Smooth muscle cell (in vitro differentiated cells): ENCODE measurements around the gene FAM53B. TPM values are rescaled to one million over a fixed set of nuclear protein-coding genes. Genes with fewer than 3 reads are reported as not detected.

Source experiments
- DNase-seq: peaks from one replicate; lab custom pipeline; 2025; ENCODE audit not compliant: unreplicated experiment; lab: John Stamatoyannopoulos, UW
- H2AFZ ChIP-seq: fragments of 200-600 bp; sonication (generic); 2 replicates; pipeline ENCODE4 v1.6.0; 2016; ENCODE audit warnings: antibody characterized with exemption, low read depth, mild to moderate bottlenecking
- H3F3A ChIP-seq: fragments of 200-600 bp; sonication (generic); 2 replicates; pipeline ENCODE4 v1.6.0; 2017; ENCODE audit warnings: antibody characterized with exemption, low read depth
- H3K27ac ChIP-seq: fragments of 200-600 bp; sonication (generic); 2 replicates; pipeline ENCODE4 v1.5.1; 2016; ENCODE audit warnings: low read depth, mild to moderate bottlenecking
- H3K27me3 ChIP-seq: fragments of 200-600 bp; sonication (generic); 2 replicates; pipeline ENCODE4 v1.6.1; 2016; ENCODE audit warnings: low read depth, mild to moderate bottlenecking
- H3K36me3 ChIP-seq: fragments of 200-600 bp; sonication (generic); 2 replicates; pipeline ENCODE4 v1.5.1; 2016; ENCODE audit warnings: low read depth
- H3K4me1 ChIP-seq: fragments of 200-600 bp; sonication (generic); 2 replicates; pipeline ENCODE4 v1.5.1; 2016; ENCODE audit warnings: low read depth
- H3K4me2 ChIP-seq: fragments of 200-600 bp; sonication (generic); 2 replicates; pipeline ENCODE4 v1.6.0; 2016; ENCODE audit warnings: mild to moderate bottlenecking
- H3K4me3 ChIP-seq: fragments of 200-600 bp; sonication (generic); 2 replicates; pipeline ENCODE4 v1.5.1; 2016; ENCODE audit warnings: mild to moderate bottlenecking
- H3K79me2 ChIP-seq: fragments of 200-600 bp; sonication (generic); 2 replicates; pipeline ENCODE4 v1.6.0; 2016; ENCODE audit warnings: low read depth, mild to moderate bottlenecking
- H3K9ac ChIP-seq: fragments of 200-600 bp; sonication (generic); 2 replicates; pipeline ENCODE4 v1.6.0; 2016; ENCODE audit warnings: low read depth
- H3K9me3 ChIP-seq: fragments of 200-600 bp; sonication (generic); replicated peaks from 2 replicates; pipeline ENCODE4 v1.5.1; 2016; ENCODE audit warnings: low read depth
- H4K20me1 ChIP-seq: fragments of 200-600 bp; sonication (generic); 2 replicates; pipeline ENCODE4 v1.6.0; 2016; ENCODE audit warnings: low read depth
- WGBS: methylation state at CpG from one replicate; pipeline ENCODE4 v1.1.7; 2016; ENCODE audit warnings: low lambda C conversion rate; 5-methylcytosine and 5-hydroxymethylcytosine counted together
- polyA plus RNA-seq: library from polyadenylated mRNA; unstranded; fragments of >200 nt; fragmentation: Nextera tagmentation; extraction: Ambion mirVana; gene quantifications from 2 replicates; pipeline ENCODE4 v1.2.1, GENCODE V29; 2016
- small RNA-seq: library from RNA; depleted of rRNA; stranded (forward); fragments of <200 nt; gene quantifications from one replicate; pipeline ENCODE3, GENCODE V24; 2014
- total RNA-seq: library from RNA; depleted of rRNA; stranded (reverse); fragments of >200 nt; gene quantifications from 2 replicates; pipeline ENCODE4 v1.2.3, GENCODE V29; 2014
- TF ChIP-seq, protein P1 (sequence below): fragments of 200-600 bp; sonication (generic); IDR thresholded peaks from 2 replicates; pipeline ENCODE4 v1.5.1; 2017; ENCODE audit warnings: borderline replicate concordance, mild to moderate bottlenecking, antibody characterized with exemption; ENCODE audit not compliant: insufficient read depth, poor library complexity, severe bottlenecking

The FAM53B gene
- total and polyA plus RNA-seq, 2 experiments from 2014 or later: 5.5 to 6.2 TPM

- Histone ChIP-seq H3K9me3 (no peaks in the 10 kb centered on the region), H2AFZ (no peak overlapping the region), H3K79me2 (no peaks in the 10 kb centered on the region), H4K20me1 (no peaks in the 10 kb centered on the region), H3K4me2 (no peak overlapping the region), H3K4me1 (peaks cover under 1% of the 10 kb centered on the region), H3K4me3 (no peak overlapping the region), H3K27me3 (peaks cover 1% of the 10 kb centered on the region), H3K36me3 (no peaks in the 10 kb centered on the region), H3F3A (no peaks in the 10 kb centered on the region), H3K9ac (no peak overlapping the region), H3K27ac (no peak overlapping the region)
- no peak for DNase-seq
- 89% methylated on average over 9 of the region's 9 CpGs for WGBS
- TF ChIP-seq, protein P1, sequence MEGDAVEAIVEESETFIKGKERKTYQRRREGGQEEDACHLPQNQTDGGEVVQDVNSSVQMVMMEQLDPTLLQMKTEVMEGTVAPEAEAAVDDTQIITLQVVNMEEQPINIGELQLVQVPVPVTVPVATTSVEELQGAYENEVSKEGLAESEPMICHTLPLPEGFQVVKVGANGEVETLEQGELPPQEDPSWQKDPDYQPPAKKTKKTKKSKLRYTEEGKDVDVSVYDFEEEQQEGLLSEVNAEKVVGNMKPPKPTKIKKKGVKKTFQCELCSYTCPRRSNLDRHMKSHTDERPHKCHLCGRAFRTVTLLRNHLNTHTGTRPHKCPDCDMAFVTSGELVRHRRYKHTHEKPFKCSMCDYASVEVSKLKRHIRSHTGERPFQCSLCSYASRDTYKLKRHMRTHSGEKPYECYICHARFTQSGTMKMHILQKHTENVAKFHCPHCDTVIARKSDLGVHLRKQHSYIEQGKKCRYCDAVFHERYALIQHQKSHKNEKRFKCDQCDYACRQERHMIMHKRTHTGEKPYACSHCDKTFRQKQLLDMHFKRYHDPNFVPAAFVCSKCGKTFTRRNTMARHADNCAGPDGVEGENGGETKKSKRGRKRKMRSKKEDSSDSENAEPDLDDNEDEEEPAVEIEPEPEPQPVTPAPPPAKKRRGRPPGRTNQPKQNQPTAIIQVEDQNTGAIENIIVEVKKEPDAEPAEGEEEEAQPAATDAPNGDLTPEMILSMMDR: no peak
Observed at GRCh38 chr10:124570646-124571045, 173.5 kb downstream of the FAM53B start.

- H4K20me1 ChIP-seq: no peaks in the 10 kb centered on the region
- no peaks in the 10 kb centered on the region for H3K36me3 ChIP-seq
- H3K9me3 ChIP-seq: no peaks in the 10 kb centered on the region
- no peak overlapping the region for H3K27ac ChIP-seq
- no peak for DNase-seq
- H3K27me3 ChIP-seq: peaks cover 8% of the 10 kb centered on the region
- H2AFZ ChIP-seq: no peak overlapping the region
- H3K9ac ChIP-seq: no peak overlapping the region
- WGBS: 86% methylated on average over 11 of the region's 11 CpGs
- TF ChIP-seq, protein P1: no peak
- no peak overlapping the region for H3K4me2 ChIP-seq
- no peaks in the 10 kb centered on the region for H3F3A ChIP-seq
- no peaks in the 10 kb centered on the region for H3K79me2 ChIP-seq
- H3K4me3 ChIP-seq: no peak overlapping the region
- peaks cover 7% of the 10 kb centered on the region for H3K4me1 ChIP-seq
Observed at GRCh38 chr10:124569623-124570470, 174.3 kb downstream of the FAM53B start.

Small RNA genes within 50 kb of the gene (small RNA-seq; reads per million reads assigned to genes)
- not detected for gene RF00019

Other genes starting within 250 kb of the FAM53B start
- 26.4 and 31.0 TPM in 2 replicates for gene EEF1AKMT2, start 47.5 kb upstream of the FAM53B start, total RNA-seq
- gene EEF1AKMT2, start 47.5 kb upstream of the FAM53B start, polyA plus RNA-seq: 20.1 and 20.5 TPM in 2 replicates
- 25.6 and 27.0 TPM in 2 replicates for gene ABRAXAS2, start 57.4 kb upstream of the FAM53B start, total RNA-seq
- 14.8 and 15.0 TPM in 2 replicates for gene ABRAXAS2, start 57.4 kb upstream of the FAM53B start, polyA plus RNA-seq
- 24.1 and 30.2 TPM in 2 replicates for gene ZRANB1, start 197.7 kb upstream of the FAM53B start, total RNA-seq
- gene ZRANB1, start 197.7 kb upstream of the FAM53B start, polyA plus RNA-seq: 7.5 and 8.2 TPM in 2 replicates